Skeletal muscle tissue (tissue), 4 donors: Measurements from ENCODE around the gene PGS1. TPM values are rescaled to one million over a fixed set of nuclear protein-coding genes. Genes with fewer than 3 reads are reported as not detected.

Experiments used
- H3K27ac ChIP-seq: one replicate; pipeline ENCODE4 v1.7.0; 2013; ENCODE audit warnings: mild to moderate bottlenecking, low read depth, low read length, inconsistent platforms
- H3K27me3 ChIP-seq, 3 donors: one replicate each; pipeline ENCODE4 v1.7.0; 2013; ENCODE audit warnings: low read length in 3 of 3; ENCODE audit not compliant: control insufficient read depth in 3 of 3, insufficient read depth in 3 of 3
- H3K36me3 ChIP-seq, 3 donors: one replicate each; pipeline ENCODE4 v1.7.0; 2013; ENCODE audit warnings: low read length in 3 of 3; ENCODE audit not compliant: control insufficient read depth in 3 of 3, insufficient read depth in 3 of 3
- H3K4me1 ChIP-seq, 3 donors: one replicate each; pipeline ENCODE4 v1.7.0; 2013; ENCODE audit warnings: low read length in 3 of 3, mild to moderate bottlenecking in 3 of 3; ENCODE audit not compliant: control insufficient read depth in 3 of 3, insufficient read depth in 3 of 3
- H3K4me3 ChIP-seq, 3 donors: one replicate each; pipeline ENCODE4 v1.7.0; 2013; ENCODE audit warnings: low read length in 3 of 3
- H3K9ac ChIP-seq, 3 donors: one replicate each; pipeline ENCODE4 v1.7.0; 2013; ENCODE audit warnings: low read length in 3 of 3, mild to moderate bottlenecking in 3 of 3, moderate library complexity in 2 of 3, low read depth in 1 of 3
- H3K9me3 ChIP-seq, 3 donors: one replicate each; pipeline ENCODE4 v1.7.0; 2013; ENCODE audit warnings: low read length in 3 of 3; ENCODE audit not compliant: control insufficient read depth in 3 of 3
- total RNA-seq: library from RNA; depleted of rRNA; stranded (reverse); fragments of >200 nt; gene quantifications from one replicate; pipeline ENCODE4 v1.2.3, GENCODE V29; 2014
- donor health status: Osteomylitis.

PGS1 gene
- total RNA-seq, 1 donor from 2014 or later: 15.1 TPM

- H3K9ac ChIP-seq: no peak overlapping the region
- peaks cover 0 to 8% (median 4%) of the 10 kb centered on the region in 3 donors for H3K4me1 ChIP-seq
These were observed 52.6 kb downstream of the PGS1 start for GRCh38 chr17:78430892-78431691.

GRCh38 chr17:78431692-78431958 lies 53.2 kb downstream of the PGS1 start:
- Histone ChIP-seq H3K4me1 (peaks cover 0 to 8% (median 4%) of the 10 kb centered on the region in 3 donors), H3K36me3 (peaks cover 15 to 20% (median 18%) of the 10 kb centered on the region in 3 donors), H3K27me3 (peaks cover 0 to 10% (median 10%) of the 10 kb centered on the region in 3 donors), H3K27ac (no peak overlapping the region), H3K9me3 (no peaks in the 10 kb centered on the region), H3K4me3 (no peak overlapping the region), H3K9ac (no peak overlapping the region)

More at GRCh38 chr17:78430892-78431691, 52.6 kb downstream of the PGS1 start:
- H3K27ac ChIP-seq: no peak overlapping the region
- peaks cover 15 to 25% (median 18%) of the 10 kb centered on the region in 3 donors for H3K36me3 ChIP-seq
- no peaks in the 10 kb centered on the region for H3K9me3 ChIP-seq
- H3K4me3 ChIP-seq: no peak overlapping the region
- H3K27me3 ChIP-seq: peaks cover 0 to 10% (median 9%) of the 10 kb centered on the region in 3 donors

- H3K9me3 ChIP-seq: no peaks in the 10 kb centered on the region
- H3K4me3 ChIP-seq: no peak overlapping the region
- peaks cover 0 to 8% (median 4%) of the 10 kb centered on the region in 3 donors for H3K4me1 ChIP-seq
- H3K27me3 ChIP-seq: peaks cover 0 to 18% (median 10%) of the 10 kb centered on the region in 3 donors
- peaks cover 11 to 14% (median 12%) of the 10 kb centered on the region in 3 donors for H3K36me3 ChIP-seq
- no peak overlapping the region for H3K9ac ChIP-seq
- H3K27ac ChIP-seq: no peak overlapping the region
These were observed 54.0 kb downstream of the PGS1 start for GRCh38 chr17:78432226-78433012.

- Histone ChIP-seq H3K4me3 (no peak overlapping the region), H3K9ac (no peak overlapping the region), H3K36me3 (peaks cover 10 to 13% (median 12%) of the 10 kb centered on the region in 3 donors), H3K4me1 (peaks cover 0 to 8% (median 4%) of the 10 kb centered on the region in 3 donors), H3K9me3 (no peaks in the 10 kb centered on the region), H3K27me3 (peaks cover 0 to 25% (median 10%) of the 10 kb centered on the region in 3 donors), H3K27ac (no peak overlapping the region)
These were observed 54.7 kb downstream of the PGS1 start for GRCh38 chr17:78433013-78433727.

- Histone ChIP-seq H3K9me3 (no peaks in the 10 kb centered on the region), H3K4me1 (peaks cover 0 to 8% (median 4%) of the 10 kb centered on the region in 3 donors), H3K4me3 (no peak overlapping the region), H3K36me3 (peaks cover 10 to 12% (median 12%) of the 10 kb centered on the region in 3 donors), H3K27ac (no peak overlapping the region), H3K27me3 (peaks cover 0 to 25% (median 10%) of the 10 kb centered on the region in 3 donors), H3K9ac (no peak overlapping the region)
These were observed 55.4 kb downstream of the PGS1 start for GRCh38 chr17:78433780-78434335.

- no peak overlapping the region for H3K4me3 ChIP-seq
- H3K4me1 ChIP-seq: peaks cover 0 to 8% (median 4%) of the 10 kb centered on the region in 3 donors
- H3K27me3 ChIP-seq: peaks cover 0 to 25% (median 10%) of the 10 kb centered on the region in 3 donors
- no peak overlapping the region for H3K9ac ChIP-seq
- peaks cover 1 to 4% (median 3%) of the 10 kb centered on the region in 3 donors for H3K36me3 ChIP-seq
- no peaks in the 10 kb centered on the region for H3K9me3 ChIP-seq
- H3K27ac ChIP-seq: no peak overlapping the region
These were observed 56.2 kb downstream of the PGS1 start for GRCh38 chr17:78434455-78435329.

GRCh38 chr17:78435330-78436005 lies 57.0 kb downstream of the PGS1 start:
- H3K27ac ChIP-seq: no peak overlapping the region
- H3K9ac ChIP-seq: no peak overlapping the region
- H3K4me1 ChIP-seq: peaks cover 0 to 8% (median 4%) of the 10 kb centered on the region in 3 donors
- H3K36me3 ChIP-seq: no peaks in the 10 kb centered on the region
- H3K9me3 ChIP-seq: no peaks in the 10 kb centered on the region
- H3K27me3 ChIP-seq: peaks cover 0 to 25% (median 10%) of the 10 kb centered on the region in 3 donors
- no peak overlapping the region for H3K4me3 ChIP-seq

- H3K4me3 ChIP-seq: no peak overlapping the region
- peaks cover 3 to 13% (median 11%) of the 10 kb centered on the region in 3 donors for H3K4me1 ChIP-seq
- no peak overlapping the region for H3K9ac ChIP-seq
- no peaks in the 10 kb centered on the region for H3K9me3 ChIP-seq
- peaks cover 0 to 25% (median 10%) of the 10 kb centered on the region in 3 donors for H3K27me3 ChIP-seq
- no peak overlapping the region for H3K27ac ChIP-seq
- H3K36me3 ChIP-seq: no peaks in the 10 kb centered on the region
These were observed 59.2 kb downstream of the PGS1 start for GRCh38 chr17:78437508-78438169.
